GM21423 (cell line): ENCODE measurements around the gene FBXO46.
A peak's percentile ranks its signal among the peaks of the same experiment; 100 is the strongest.
"Not testable (repeated sequence)": the region's sequence is repeated elsewhere in the genome, so short reads cannot be mapped to it uniquely, and the experiment has no call there.

Experiments
- ATAC-seq: cut with Tn5 transposase; IDR thresholded peaks from one replicate; pipeline ENCODE4 v1.9.1; 2021; ENCODE audit warnings: mild to moderate bottlenecking, moderate library complexity; ENCODE audit not compliant: unreplicated experiment

The FBXO46 gene

GRCh38 chr19:45687599-45687998 is 43.1 kb downstream of the FBXO46 start:
- no peak for ATAC-seq

DNA sequence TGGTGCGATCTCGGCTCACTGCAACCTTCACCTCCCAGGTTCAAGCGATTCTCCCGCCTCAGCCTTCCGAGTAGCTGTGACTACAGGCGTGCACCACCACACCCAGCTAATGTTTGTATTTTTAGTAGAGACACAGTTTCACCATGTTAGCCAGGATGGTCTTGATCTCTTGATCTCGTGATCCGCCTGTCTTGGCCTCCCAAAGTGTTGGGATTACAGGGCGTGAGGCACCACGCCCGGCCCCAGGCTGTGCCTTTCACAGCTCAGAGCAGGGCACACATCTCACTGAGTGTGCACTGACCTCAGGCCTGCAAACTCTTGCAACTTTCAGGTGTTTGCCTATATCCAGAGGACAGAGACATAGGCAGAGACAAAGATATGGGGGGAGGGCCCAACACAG is 45.7 kb downstream of the FBXO46 start:
- not testable (repeated sequence) for ATAC-seq

GRCh38 chr19:45682908-45683307 is 47.8 kb downstream of the FBXO46 start:
- ATAC-seq: no peak

DNA sequence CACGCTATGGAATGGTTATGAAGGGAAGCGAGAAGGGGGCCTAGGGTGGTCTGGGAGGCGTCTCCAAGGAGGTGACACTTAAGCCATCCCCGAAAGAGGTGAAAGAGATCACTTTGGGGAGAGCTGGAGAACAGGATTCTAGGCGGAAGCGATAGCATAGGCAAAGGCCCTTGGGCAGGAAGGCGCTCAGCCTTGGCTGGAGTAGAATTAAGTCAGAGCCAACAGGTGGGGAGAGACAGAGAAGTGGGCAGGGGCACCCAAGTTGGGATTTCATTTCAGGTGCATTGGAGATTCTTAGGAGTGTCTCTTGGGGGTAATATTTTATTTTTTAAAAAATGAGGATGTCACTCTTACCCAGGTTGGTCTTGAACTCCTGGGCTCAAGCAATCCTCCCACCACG is 48.6 kb downstream of the FBXO46 start:
- ATAC-seq: no peak

DNA sequence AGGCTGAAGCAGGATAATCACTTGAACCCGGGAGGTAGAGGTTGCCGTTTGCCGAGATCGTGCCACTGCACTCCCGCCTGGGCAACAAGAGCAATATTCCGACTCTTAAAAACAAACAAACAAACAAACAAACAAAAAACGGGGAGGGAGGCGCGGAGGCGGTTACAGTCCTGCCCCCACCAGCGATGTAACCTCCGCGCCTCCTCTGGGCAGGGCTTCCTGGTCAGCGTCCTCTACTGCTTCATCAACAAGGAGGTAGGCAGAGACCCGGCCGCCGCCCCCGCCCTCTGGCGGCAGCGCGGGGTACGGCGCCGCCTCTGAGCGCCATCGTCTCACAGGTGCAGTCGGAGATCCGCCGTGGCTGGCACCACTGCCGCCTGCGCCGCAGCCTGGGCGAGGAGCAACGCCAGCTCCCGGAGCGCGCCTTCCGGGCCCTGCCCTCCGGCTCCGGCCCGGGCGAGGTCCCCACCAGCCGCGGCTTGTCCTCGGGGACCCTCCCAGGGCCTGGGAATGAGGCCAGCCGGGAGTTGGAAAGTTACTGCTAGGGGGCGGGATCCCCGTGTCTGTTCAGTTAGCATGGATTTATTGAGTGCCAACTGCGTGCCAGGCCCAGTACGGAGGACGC is 49.2 kb downstream of the FBXO46 start:
- peak; percentile 70 for ATAC-seq

GRCh38 chr19:45677351-45678230 is 53.1 kb downstream of the FBXO46 start:
- peak; percentile 46 for ATAC-seq

GRCh38 chr19:45676851-45677263 is 53.8 kb downstream of the FBXO46 start:
- no peak for ATAC-seq

DNA sequence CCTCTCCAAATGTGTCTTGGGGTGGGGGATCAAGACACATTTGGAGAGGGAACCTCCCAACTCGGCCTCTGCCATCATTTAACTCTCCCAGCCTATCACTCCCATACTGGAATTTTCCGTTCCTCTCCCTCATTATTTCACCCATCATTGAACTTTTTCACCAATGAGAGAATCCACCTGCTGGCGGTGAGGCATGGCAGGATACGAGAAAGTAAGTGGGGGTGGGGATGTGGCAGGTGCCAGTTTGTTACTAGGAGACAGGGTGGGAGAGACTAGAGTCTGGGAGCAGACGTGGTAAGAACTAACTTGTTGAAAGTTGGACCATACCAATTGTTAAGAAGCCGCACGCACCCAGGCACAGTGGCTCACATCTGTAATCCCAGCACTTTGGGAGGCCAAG is 55.8 kb downstream of the FBXO46 start:
- ATAC-seq: no peak

- ATAC-seq: peak; percentile 46
These were observed 59.8 kb downstream of the FBXO46 start for GRCh38 chr19:45670670-45671453.

DNA sequence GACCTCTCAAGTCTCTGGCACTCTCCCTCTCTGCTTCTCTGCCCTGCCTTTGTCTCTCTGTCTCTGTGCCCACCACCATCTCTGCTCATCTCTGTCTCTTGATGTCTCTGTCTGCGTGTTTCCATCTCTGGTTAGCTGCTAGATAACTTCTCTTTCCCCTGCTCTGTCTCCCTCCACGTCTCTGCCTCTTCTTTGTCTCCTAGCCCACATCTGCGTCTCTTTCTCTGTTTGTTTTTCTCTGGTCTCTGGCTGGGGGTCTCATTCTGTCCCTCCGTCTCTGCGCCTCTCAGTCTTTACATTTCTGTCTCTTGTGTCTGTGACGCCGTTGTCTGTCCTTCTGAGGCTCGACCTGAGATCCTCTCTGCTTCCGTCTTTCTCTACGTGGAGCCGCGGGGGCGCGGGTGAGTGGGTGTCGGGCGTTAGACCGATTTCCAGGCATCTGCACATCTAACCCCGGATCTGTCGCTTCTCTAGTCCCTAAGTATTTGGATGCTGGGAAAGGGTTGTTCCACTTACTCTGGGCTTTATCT is 62.3 kb downstream of the FBXO46 start:
- peak; percentile 2 for ATAC-seq

DNA sequence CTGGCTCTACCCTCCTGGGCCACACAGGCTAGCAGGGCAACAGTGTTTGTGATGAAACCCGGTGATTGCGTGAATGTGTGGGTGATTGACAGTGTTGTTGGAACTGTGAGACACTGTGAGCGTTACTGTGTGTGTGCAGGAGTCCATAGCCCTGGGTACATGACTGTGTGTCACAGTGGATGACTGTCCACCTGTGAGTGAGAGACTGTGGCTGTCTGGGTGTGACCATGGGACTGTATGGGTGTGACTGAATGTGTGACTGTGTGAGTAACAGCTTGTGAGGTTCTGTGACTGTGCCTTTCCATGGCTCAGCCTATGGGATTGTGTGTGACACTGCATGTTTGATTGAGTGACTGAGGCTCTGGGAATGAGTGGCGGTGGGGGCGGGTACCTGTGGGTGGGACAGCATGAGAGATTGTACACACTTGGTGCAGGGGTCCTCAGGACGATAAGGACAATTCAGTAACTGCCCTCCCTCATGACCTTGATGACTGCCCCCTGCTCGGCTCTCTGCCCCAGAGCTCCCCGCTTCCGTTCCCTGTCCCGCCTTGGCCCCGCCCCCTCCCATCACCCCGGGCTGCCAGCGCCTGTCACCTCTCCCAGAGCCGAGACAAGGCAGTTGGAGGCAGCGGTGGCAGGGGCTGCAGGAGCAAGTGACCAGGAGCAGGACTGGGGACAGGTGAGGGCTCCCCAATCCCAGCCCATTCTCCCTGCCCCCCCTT is 62.9 kb downstream of the FBXO46 start, which contains the start of gene GIPR:
TSS of gene GIPR (plus strand) at position 602 of the 722 bp plus-strand sequence. CDS start 1,300 bp downstream, outside the sequence.
- no peak for ATAC-seq

DNA sequence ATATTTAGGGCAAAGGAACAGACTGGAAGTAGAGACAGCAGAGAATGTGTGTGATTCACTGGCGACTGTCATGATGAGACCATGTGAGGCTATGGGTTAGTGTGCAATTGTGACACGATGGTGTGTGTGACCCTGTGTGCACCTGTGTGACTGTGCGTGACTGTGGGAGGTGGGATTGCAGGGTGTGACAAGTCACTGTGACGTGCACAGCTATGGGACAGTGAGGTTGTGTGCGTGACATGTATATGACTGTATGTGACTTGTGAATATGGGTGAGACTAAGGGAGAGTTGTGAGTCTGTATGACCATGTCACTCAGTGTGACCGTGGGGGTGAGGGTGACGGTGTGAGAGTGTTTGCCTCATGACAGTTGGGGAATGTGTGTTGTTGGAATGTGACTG is 66.1 kb downstream of the FBXO46 start:
- no peak for ATAC-seq

DNA sequence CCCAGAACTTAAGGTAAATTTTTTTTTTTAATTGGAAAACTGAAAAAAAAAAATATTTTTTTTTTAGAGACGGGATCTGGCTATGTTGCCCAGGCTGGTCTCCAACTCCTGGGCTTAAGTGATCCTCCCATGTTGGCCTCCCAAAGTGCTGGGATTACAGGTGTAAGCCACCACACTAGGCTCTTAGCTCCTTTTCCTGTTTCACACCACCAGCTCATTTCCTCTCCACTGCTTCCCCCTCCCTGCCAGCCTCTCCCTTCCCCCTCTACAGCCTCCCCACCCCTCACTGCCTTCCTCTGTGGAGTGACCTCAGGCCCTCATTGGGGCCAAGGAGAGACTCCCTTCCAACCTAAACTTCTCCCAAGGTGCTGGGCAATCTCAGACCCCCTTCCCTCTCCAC is 66.9 kb downstream of the FBXO46 start:
- ATAC-seq: no peak

DNA sequence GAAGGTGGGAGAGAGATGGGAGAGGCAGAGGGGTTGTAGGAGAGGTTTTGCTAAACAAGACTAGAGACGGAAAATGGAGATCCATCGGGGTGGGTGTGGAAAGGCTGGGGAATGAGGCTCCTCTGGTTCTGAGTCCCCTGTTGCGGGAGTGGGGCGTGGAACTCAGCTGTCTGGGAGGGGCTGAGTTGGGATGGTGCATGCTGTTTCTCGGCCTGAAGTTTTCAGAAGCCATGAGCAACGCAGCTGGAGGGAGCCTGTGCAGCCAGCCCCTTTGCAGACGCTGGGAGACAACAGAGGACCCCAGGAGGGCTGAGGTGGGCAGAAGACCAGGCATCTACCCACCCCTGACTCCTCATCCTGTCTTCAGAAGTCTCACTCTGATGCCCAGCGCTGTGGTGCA is 70.1 kb downstream of the FBXO46 start:
- no peak for ATAC-seq
